Renal pelvis (tissue), 4 donors: Measurements from ENCODE around the gene RPP25L. TPM values are rescaled to one million over a fixed set of nuclear protein-coding genes. Genes with fewer than 3 reads are reported as not detected.

ENCODE experiments used
- DNase-seq: peaks from one replicate; pipeline ENCODE4 v3.0.0-alpha.2; 2013
- polyA plus RNA-seq, 3 donors: library from polyadenylated mRNA; unstranded; fragments of 120-200 nt; gene quantifications; one replicate each; pipeline ENCODE4 v1.2.1, GENCODE V29; 2013; ENCODE audit not compliant: insufficient read length in 3 of 3

RPP25L gene
- polyA plus RNA-seq, 3 donors: 31.1 to 35.4 (median 35.0) TPM

- no peak for DNase-seq
These were observed 38.1 kb downstream of the RPP25L start for GRCh38 chr9:34573599-34574325.

- no peak for DNase-seq
These were observed 39.3 kb downstream of the RPP25L start for GRCh38 chr9:34572628-34573027.

GRCh38 chr9:34572092-34572491 is 39.8 kb downstream of the RPP25L start:
- DNase-seq: no peak

DNA sequence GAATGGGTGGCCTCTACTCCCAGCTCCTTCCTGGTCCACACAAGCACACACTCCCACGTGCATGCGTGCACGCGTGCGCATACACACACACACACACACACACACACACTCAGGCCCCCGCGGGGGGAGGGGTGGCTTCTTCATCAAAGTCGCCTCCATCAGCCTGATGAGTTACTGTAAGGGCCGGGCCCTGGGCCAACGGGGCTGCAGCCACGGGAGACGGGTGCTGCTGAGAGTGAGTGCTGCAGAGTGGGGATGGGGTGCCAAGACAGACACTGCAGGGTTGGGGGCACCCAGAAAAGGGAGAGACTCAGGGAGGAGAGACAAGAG is 40.5 kb downstream of the RPP25L start:
- no peak for DNase-seq

DNA sequence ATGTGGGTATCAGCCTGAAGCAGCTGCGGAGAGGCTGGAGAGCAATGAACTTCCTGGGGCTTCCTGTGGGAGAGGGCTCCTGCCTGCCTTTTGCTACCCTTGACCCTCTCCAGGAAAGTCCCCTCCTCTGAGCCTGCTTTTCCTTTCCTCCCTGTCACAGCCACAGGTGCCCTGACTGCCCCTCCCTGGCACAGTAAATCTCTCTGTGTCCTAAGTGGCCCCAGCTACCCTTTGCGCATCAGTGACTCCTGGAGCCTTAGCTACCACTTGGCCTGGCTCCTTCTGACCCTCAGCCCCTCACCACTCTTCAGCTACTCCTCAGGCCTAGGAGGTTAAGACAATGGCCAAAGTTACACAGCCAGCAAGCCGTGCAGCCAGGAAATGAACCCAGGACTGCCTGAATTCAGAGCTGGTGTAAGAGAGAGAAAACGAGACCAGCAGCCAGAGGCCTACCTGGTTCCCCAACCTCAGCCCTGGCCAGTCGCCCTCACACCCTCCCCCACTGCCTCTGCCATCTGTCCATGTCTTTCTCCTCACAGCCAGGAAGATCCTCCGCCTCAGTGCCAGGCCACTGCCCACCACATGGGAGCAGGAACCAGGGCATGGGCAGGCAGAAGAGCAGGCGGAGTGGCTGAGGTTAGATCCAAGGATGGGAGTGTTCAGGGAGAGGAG is 41.0 kb downstream of the RPP25L start:
- DNase-seq: no peak

DNA sequence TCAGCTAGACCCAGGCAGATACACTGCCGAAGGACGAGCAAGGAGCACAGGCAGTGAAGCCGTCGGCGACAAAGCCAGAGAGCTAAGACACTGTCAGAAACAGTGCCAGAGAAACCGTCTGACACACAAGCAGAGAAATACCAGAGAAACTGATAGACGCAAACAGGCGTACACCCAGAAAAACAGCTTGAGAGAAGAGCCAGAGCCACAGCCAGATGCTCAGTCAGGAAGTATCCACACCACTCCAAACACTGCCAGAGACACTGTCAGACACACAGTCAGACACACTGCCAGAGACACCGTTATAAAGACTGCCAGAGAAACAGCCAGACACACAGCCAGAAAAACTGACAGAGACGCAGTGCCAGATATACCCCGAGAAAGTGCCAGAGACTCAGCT is 41.5 kb downstream of the RPP25L start:
- no peak for DNase-seq

DNA sequence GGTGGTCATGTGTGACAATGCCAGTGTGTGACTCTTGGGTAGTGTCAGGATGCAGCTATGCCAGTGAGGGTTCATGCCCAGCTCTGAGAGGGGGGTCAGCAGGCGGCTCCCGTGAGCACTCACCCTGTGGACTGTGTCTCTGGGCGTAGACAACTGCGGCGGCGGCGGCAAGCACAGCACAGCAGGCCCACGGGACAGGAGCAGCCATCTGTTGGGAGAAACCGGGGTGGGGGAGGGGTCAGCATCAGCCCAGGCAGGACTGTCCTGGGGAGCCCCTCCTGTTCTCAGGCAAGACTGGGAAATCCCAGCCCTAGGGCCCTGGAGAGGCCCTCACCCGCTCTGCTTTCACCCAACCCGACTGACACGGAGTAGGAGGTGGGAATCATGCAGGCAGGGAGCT is 43.1 kb downstream of the RPP25L start:
- DNase-seq: no peak

GRCh38 chr9:34568133-34568532 is 43.8 kb downstream of the RPP25L start:
- no peak for DNase-seq

GRCh38 chr9:34566972-34567371 is 44.9 kb downstream of the RPP25L start:
- DNase-seq: no peak

DNA sequence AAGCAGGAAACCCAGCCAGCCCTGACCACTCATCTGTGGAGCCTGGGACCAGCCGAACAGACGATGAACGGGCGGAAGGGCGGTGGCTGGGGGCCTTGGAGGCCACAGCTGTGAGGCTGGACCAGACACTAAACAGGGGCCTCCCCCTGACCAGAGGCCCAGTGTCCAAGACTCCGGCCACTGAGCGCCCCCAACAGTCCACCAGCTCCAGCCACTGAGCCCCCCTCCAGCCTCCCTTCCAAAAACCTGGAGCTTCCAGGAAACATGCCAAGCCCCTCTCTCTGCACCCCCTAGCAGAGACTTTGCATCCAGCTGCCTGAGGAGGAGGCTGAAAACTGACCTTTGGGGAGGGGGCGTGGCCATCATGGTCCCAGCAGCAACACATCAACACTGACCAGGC is 45.6 kb downstream of the RPP25L start:
- no peak for DNase-seq

- DNase-seq: no peak
These were observed 46.0 kb downstream of the RPP25L start for GRCh38 chr9:34565856-34566255.

GRCh38 chr9:34564617-34565016 is 47.3 kb downstream of the RPP25L start:
- DNase-seq: no peak

- no peak for DNase-seq
These were observed 48.6 kb downstream of the RPP25L start for GRCh38 chr9:34563262-34563661.

GRCh38 chr9:34562135-34562745 is 49.7 kb downstream of the RPP25L start:
- DNase-seq: no peak

DNA sequence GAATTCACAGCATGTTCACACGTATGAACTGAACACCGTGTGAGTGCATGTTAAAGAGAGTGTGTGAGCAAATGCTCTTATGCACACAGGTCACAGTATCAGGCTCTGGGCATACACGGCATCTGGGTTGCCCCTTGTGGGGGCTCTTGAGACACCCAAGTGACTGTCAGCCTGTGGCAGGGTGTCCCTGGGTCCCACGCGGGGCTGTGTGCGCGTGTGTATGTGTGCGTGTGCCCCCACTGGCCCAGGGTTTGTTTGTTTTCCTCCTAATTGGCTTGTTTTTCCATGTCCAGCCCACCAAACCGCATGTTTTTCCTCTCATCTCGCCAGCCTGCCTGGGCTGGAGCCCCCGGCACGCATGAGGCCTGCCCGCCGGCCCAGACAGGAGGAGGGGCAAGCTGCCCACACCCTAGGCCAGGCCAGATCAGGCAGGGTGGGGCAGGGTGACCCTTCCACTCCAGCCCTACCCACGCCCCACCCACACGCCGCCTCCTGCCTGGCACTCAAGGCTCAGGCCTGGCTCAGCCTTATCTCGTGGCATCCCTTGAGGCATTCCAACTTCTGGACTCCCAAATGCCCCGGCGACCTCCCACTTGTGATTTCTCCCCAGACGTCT is 51.2 kb downstream of the RPP25L start:
- DNase-seq: no peak

Other genes with a start within 250 kb of the RPP25L start
- gene MYORG, start 235.2 kb downstream of the RPP25L start, polyA plus RNA-seq: 10 to 100 TPM in 1 of 3 donors, 1 to 10 TPM in 2; 8.1 to 10.1 (median 9.9) TPM
- gene FAM219A, start 153.5 kb downstream of the RPP25L start, polyA plus RNA-seq: 10 to 100 TPM; 13.3 to 15.6 (median 14.1) TPM
- 1 to 10 TPM; 1.5 to 4.4 (median 3.8) TPM for gene DNAI1, start 153.3 kb downstream of the RPP25L start, polyA plus RNA-seq
- 1 to 10 TPM in 2 of 3 donors, under 1 TPM in 1; 0.83 to 2.5 (median 2.4) TPM for gene ENHO, start 89.1 kb downstream of the RPP25L start, polyA plus RNA-seq
- gene CNTFR, start 22.4 kb downstream of the RPP25L start, polyA plus RNA-seq: 10 to 100 TPM; 31.6 to 48.1 (median 45.5) TPM
- gene DCTN3, start 8.4 kb upstream of the RPP25L start, polyA plus RNA-seq: 100 to 1,000 TPM in 2 of 3 donors, 10 to 100 TPM in 1; 98.7 to 105 (median 103) TPM
- under 1 TPM; 0.14 to 0.27 (median 0.16) TPM for gene ARID3C, start 17.0 kb upstream of the RPP25L start, polyA plus RNA-seq
- gene SIGMAR1, start 25.7 kb upstream of the RPP25L start, polyA plus RNA-seq: 10 to 100 TPM; 52.7 to 58.7 (median 56.3) TPM
- 10 to 100 TPM; 73.8 to 83.4 (median 83.2) TPM for gene GALT, start 34.6 kb upstream of the RPP25L start, polyA plus RNA-seq
- gene IL11RA, start 40.1 kb upstream of the RPP25L start, polyA plus RNA-seq: 10 to 100 TPM; 64.0 to 81.4 (median 71.6) TPM
- under 1 TPM; 0.37 to 0.95 (median 0.95) TPM for gene CCL27, start 50.6 kb upstream of the RPP25L start, polyA plus RNA-seq
- gene CCL19, start 79.2 kb upstream of the RPP25L start, polyA plus RNA-seq: under 1 TPM in 1 of 3 donors, not detected in 2; 0.19 TPM
- 10 to 100 TPM; 10.1 to 50.9 (median 12.5) TPM for gene CCL21, start 98.0 kb upstream of the RPP25L start, polyA plus RNA-seq